Measurements from ENCODE around the gene GNAL.

The GNAL gene

DNA sequence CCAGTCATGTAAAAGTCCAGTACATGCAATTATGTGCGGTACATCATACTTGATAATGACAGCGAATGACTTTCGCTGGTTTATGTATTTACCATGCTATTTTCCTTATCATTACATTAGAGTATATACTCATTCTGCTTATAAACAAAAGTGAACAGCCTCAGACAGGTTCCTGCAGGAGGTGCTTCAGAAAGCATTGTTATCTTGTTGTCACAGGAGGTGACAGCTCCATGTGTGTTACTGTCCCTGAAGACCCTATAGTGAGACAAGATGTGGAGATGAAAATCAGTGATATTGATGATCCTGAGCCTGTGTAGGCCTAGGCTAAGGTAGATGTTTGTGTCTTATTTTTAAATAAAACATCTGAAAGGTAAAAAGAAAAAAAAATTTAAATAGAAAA, 234.4 kb downstream of the GNAL start:
- no peak for DNase-seq

DNA sequence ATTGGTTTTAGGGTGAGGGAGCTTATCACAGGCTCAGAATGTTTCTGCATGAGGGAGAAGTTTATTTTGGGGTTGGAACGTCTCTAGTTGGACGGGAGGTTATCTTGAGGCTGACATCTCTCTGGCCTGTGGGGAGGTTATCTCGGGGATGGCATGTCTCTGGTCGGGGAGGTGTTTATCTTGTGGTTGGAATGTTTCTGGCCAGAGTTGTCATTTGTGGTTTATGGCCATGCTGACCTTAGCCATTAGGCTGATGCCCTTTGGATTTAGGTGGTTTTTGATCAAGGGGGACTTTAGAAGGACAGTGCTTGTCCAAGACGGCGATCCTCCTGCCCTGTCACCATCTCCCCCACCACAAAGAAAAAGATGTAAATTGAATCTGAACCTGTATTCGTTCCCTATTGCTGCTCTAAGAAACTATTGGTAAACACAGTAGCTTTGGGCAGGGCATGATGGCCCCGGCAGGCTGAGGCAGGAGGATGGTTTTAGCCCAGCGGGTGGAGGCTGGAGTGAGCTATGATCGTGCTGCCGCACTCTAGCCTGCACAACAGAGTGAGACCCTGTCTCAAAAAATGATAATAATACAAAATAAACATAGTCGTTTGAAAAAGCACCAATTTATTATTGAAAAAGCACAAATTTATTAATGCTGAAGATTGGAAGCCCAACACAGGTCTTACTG, 236.9 kb downstream of the GNAL start:
- no peak for DNase-seq

GRCh38 chr18:11927497-11927896, 238.4 kb downstream of the GNAL start:
- DNase-seq = no peak

DNA sequence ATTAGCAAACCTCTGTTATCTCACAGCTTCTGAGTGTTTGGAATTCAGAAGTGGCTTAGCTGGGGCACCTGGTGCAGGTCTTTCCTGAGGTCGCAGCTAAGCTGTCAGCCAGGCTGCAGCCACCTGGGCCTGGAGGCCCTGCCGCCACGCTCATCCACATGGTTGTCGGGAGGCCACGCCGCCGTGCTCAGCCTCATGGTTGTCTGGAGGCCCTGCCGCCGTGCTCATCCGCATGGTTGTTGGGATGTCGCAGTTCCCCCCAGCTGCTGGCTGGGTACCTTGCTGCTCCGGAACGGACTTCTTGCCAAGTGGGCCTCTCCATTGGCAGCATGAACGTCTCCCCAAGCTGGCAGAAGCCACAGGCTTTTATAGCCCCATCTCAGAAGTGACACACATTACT, 243.3 kb downstream of the GNAL start:
- no peak for DNase-seq

Measured in stimulated activated CD4-positive, alpha-beta T cell treated with anti-CD3 and anti-CD28 coated beads, Interleukin-2, amount 100 ng/mL, for 24 hours (primary cell).